GM18517 (cell line): Measurements from ENCODE around the gene PTPA.
A peak's percentile ranks its signal among the peaks of the same experiment; 100 is the strongest.
"Not testable (repeated sequence)": the region's sequence is repeated elsewhere in the genome, so short reads cannot be mapped to it uniquely, and the experiment has no call there.

Experiments used
- ATAC-seq: cut with Tn5 transposase; IDR thresholded peaks from one replicate; pipeline ENCODE4 v1.9.1; 2021; ENCODE audit warnings: mild to moderate bottlenecking, moderate library complexity; ENCODE audit not compliant: unreplicated experiment

Gene PTPA

DNA sequence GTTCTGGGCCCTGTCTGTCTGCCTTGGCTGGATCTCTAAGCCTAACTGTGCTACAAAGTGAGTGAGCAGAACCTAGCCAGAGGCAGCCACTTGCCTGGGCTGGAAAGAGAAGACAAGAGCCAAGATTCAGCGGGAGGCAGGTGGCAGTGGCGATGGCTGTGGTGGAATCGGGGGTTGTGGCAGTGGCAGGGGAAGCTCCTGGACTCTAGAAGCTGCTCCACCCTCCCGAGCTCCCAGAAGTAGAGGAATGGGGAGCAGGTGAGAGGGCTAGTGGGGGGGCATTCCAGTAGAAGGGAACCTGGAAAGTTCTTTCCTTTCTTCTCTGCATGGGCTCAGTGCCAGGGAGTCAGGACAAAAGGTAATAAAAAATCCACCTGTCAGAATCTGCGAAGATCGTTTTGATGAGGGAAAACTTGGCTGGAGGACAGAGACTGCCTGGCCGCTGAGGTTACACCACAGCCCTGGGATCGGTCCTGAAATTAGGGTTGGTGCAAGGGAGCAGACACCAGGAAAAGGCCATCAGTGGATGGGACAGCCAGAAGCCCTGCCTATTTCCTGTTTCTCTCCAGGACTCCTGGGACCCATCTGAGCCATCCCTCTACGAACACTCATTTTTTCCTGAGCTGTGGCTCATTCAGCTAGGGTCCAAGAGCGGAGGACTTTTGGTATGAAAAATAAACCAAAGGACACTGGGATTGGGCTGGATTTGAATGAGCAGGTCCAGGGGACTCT is 2.2 kb upstream of the PTPA start:
- ATAC-seq, result no peak

DNA sequence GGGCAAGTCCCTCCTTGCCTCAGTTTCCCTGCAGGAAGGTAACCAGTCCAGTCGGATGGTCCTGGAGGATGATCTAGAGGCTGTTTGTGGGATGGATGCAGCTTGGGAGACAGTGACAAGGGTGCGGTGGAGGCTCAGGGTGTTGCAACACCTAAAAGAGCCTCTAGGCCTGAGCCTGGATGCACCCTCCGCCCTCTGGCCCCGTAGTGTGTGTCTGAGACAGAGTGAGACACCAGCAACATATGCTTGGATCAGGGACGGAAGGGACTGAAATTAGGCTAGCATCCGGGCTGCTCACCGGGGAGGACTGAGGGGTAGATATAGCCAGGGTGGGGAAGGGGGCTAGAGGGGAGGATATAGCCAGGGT is 1.7 kb upstream of the PTPA start:
- ATAC-seq, result no peak

DNA sequence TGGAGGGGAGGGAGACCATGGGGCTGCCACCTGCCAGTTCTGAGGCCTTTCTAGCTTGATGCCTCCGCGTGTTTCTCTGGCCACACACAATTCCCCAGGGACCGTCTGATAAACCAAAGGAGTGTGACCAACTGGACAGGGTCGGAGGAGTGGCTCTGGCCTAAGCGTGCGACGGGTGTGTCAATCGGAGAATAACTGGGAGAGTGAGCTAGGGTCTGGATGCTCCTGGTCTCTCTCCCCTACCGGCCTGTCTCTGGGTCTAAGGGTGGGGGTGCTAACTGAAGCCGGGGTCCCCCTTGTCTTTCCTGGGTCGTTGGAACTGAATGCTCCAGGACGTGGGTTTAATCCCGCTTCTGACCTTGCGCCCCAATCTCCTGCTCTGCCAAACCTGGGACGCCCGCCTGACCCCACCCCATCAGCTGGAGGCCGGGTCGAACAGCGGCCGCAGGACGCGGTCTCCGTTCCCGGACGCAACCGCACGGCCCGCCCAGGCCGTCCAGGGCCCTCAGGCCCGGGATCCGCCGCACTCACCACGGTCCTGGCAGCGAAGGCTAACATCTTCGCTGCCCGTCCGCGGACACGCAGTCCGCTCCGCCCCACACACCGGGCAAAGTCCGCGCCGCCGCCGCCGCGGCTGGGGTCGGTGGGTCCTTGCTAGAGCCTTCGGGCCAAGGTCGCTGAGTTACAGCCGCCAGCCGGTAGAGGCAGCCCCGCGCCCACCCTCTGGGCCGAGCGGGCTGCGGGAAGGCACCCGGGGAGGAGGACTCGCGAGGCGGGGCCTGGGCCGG is 1.1 kb upstream of the PTPA start:
- peak; percentile 26 for ATAC-seq

- no peak for ATAC-seq
Observed at GRCh38 chr9:129111528-129112151, 425 bp downstream of the PTPA start.

DNA sequence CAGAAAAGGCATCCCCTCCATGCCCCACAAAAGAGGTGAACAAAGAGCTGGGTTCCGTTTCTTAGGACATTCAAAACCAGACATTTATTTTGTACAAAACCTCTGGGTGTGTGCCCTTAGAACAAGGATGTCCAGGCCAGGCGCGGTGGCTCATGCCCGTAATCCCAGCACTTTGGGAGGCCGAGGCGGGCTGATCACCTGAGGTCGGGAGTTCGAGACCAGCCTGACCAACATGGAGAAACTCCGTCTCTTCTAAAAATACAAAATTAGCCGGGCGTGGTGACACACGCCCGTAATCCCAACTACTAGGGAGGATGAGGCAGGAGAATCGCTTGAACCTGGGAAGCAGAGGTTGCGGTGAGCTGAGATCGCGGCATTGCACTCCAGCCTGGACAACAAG is 1.3 kb downstream of the PTPA start:
- ATAC-seq, result not testable (repeated sequence)

GRCh38 chr9:129113645-129114304 is 2.6 kb downstream of the PTPA start:
- no peak for ATAC-seq

DNA sequence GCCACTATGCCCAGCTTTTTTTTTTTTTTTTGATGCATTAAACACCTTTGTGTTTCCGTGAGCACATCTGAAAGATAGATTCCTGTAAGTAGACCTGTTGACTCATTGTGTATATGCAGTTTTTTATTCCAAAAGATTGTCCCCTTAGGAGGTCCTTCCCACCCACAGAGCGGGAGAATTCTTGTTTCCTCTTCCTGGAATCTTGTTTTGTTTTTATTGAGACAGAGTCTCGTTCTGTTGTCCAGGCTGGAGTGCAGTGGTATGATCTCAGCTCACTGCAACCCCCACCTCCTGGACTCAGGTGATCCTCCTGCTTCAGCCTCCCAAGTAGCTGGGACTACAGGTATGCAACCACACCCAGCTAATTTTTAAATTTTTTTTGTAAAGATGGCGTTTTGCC is 7.6 kb downstream of the PTPA start:
- ATAC-seq, result no peak

DNA sequence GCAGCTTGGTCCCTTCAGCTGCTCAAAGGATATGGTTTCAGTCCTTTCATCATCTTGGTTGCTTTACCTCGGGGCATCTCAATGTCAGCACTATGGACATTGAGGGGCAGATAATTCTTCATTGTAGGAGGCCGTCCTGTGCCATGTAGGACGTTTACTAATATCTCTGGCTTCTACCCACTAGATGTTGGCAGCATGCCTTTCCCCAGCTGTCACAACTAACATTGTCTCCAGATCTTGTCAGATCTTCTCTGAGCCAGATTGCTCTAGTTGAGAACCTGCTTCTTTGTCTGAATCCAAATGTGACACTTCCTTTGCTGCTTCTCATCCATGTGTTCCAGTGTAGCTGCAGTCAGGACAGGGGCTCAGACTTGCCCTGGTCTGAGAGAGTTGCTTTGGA is 10.3 kb downstream of the PTPA start:
- no peak for ATAC-seq

- ATAC-seq, result no peak
Observed at GRCh38 chr9:129122133-129122532, 10.9 kb downstream of the PTPA start.

DNA sequence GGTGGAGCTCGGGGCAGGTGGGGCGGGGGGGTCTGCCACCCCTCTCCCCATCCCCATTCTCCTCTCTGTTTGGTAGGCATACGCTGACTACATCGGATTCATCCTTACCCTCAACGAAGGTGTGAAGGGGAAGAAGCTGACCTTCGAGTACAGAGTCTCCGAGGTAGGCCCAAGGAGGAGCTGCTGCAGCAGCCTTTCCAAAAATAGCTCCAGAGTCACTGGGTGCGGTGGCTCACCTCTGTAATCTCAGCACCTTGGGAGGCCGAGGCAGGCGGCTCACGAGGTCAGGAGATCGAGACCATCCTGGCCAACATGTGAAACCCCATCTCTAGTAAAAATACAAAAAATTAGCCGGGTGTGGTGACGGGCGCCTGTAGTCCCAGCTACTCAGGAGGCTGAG is 11.8 kb downstream of the PTPA start:
- ATAC-seq, result not testable (repeated sequence)

- no peak for ATAC-seq
Observed at GRCh38 chr9:129124506-129125069, 13.4 kb downstream of the PTPA start.

- ATAC-seq, result no peak
Observed at GRCh38 chr9:129125478-129125877, 14.3 kb downstream of the PTPA start.

DNA sequence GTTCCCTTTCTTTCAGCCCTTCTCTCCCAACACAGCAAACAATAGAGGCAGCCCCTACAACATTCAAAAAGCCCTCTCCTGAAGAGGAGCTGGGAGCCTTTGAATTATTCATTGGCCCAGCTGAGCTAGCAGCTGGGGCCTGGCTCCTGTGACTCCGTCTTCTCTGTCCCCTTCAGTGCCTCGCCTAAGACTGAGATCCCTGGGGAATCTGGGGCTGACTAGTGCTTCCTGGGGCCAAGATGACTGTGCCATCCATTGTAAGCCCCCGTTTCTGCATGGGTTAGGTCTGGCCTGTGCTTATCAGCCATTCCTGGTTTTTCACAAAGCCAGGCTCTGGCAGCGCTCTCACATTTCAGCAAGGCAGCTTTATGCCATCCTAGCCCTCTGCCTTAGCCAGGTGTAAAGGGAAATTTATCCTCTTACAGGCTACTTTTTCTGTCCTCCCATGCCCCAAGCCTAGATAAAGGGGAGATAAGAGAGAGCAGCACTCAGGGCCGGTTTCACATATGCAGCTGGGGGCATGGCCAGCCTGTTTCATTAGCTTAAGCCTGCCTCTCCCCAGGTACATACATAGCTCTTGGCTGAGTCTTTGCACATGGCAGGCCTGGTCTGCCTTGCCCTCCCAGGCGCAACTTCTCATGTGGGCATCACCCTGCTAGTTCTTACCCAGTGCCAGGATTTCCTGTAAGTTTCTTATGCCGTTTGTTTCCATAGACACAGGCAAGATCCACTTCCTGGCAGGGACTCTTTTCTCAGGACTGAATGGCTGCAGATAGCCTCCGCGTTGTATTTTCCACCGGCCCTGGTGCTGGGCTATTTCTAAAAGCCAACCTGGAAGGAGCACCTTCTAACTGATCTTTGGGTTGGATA is 15.8 kb downstream of the PTPA start:
- ATAC-seq, result no peak

GRCh38 chr9:129128689-129129088 is 17.5 kb downstream of the PTPA start:
- ATAC-seq, result no peak

GRCh38 chr9:129130271-129130670 is 19.1 kb downstream of the PTPA start:
- ATAC-seq, result not testable (repeated sequence)

DNA sequence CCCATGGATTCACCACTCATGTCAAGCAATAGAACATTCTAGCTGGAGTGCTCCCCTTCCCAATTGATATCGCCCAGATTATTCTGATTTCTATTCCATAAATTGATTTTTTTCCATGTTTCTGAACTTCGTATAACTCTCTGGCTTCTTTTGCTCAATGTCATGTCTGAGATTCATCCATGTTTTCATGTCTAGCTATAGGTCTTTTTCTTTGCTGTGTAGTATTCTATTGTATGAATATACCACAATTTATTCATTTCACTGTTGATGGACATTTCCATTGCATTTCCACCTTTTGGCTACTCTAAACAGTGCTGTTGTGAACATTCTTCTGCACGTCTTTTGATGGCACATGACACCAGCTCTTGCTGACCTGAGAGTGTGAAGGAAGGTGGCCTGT is 19.6 kb downstream of the PTPA start:
- ATAC-seq, result no peak

GRCh38 chr9:129131300-129132145 is 20.3 kb downstream of the PTPA start:
- no peak for ATAC-seq

GRCh38 chr9:129133082-129133481 is 21.9 kb downstream of the PTPA start:
- no peak for ATAC-seq

- ATAC-seq, result no peak
Observed at GRCh38 chr9:129135476-129135875, 24.3 kb downstream of the PTPA start.
